ENCODE results near the gene HMGB4.

DNA sequence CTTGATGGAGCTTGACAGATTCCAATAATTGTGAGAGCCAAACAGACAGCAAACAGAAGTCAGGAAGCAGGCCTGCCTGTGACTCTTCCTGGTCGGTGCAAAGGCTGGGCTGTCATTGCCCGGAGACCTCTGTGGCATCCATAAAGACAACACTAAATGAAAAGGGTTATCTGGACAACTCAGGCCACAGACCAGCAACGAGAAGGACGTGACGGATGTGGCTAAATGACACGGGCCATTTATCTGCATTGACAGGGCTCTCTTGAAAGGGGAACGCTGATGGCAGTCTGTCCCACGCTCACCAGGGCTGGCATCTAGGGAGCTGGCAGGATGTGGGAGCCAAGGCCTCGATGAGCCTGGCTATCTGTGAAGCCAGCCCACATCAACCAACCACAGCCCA lies 35.0 kb downstream of the HMGB4 start:
- TF ChIP-seq EP300 (IDR thresholded peaks at IDR 0.05): no peak
- TF ChIP-seq, protein P1, sequence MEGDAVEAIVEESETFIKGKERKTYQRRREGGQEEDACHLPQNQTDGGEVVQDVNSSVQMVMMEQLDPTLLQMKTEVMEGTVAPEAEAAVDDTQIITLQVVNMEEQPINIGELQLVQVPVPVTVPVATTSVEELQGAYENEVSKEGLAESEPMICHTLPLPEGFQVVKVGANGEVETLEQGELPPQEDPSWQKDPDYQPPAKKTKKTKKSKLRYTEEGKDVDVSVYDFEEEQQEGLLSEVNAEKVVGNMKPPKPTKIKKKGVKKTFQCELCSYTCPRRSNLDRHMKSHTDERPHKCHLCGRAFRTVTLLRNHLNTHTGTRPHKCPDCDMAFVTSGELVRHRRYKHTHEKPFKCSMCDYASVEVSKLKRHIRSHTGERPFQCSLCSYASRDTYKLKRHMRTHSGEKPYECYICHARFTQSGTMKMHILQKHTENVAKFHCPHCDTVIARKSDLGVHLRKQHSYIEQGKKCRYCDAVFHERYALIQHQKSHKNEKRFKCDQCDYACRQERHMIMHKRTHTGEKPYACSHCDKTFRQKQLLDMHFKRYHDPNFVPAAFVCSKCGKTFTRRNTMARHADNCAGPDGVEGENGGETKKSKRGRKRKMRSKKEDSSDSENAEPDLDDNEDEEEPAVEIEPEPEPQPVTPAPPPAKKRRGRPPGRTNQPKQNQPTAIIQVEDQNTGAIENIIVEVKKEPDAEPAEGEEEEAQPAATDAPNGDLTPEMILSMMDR (IDR thresholded peaks at IDR 0.05): no peak

All from upper lobe of left lung (tissue), 4 donors.